Neural progenitor cell (in vitro differentiated cells): ENCODE results near the gene SUPT20H.

Source experiments
- EZH2 ChIP-seq: fragments of 200-600 bp; sonication (generic); IDR thresholded peaks from 2 replicates; pipeline ENCODE4 v1.6.1; 2017; ENCODE audit warnings: antibody characterized with exemption, mild to moderate bottlenecking, moderate library complexity
- EZH2phosphoT487 ChIP-seq: fragments of 200-600 bp; sonication (generic); IDR thresholded peaks from 2 replicates; pipeline ENCODE4 v1.6.1; 2017; ENCODE audit warnings: antibody characterized with exemption
- TF ChIP-seq, protein P1 (sequence below): fragments of 200-600 bp; sonication (generic); IDR thresholded peaks from 2 replicates; pipeline ENCODE4 v1.5.1; 2017; ENCODE audit warnings: antibody characterized with exemption, mild to moderate bottlenecking

- TF ChIP-seq, protein P1, sequence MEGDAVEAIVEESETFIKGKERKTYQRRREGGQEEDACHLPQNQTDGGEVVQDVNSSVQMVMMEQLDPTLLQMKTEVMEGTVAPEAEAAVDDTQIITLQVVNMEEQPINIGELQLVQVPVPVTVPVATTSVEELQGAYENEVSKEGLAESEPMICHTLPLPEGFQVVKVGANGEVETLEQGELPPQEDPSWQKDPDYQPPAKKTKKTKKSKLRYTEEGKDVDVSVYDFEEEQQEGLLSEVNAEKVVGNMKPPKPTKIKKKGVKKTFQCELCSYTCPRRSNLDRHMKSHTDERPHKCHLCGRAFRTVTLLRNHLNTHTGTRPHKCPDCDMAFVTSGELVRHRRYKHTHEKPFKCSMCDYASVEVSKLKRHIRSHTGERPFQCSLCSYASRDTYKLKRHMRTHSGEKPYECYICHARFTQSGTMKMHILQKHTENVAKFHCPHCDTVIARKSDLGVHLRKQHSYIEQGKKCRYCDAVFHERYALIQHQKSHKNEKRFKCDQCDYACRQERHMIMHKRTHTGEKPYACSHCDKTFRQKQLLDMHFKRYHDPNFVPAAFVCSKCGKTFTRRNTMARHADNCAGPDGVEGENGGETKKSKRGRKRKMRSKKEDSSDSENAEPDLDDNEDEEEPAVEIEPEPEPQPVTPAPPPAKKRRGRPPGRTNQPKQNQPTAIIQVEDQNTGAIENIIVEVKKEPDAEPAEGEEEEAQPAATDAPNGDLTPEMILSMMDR: no peak
- TF ChIP-seq EZH2 (no peak), EZH2phosphoT487 (no peak)
Measured at GRCh38 chr13:37076818-37077217, 17.3 kb upstream of the SUPT20H start.
